HepG2 (cell line): ENCODE measurements around the gene TMEM232. TPM values are rescaled to one million over a fixed set of nuclear protein-coding genes. Genes with fewer than 3 reads are reported as not detected.

ENCODE experiments used
- ASH2L ChIP-seq: fragments of 300-600, 200-600 bp; sonication (generic); IDR thresholded peaks from 2 replicates; pipeline ENCODE4 v1.7.0; 2017; ENCODE audit warnings: low read depth, mild to moderate bottlenecking, moderate library complexity, mixed read lengths, low read length; ENCODE audit not compliant: insufficient read length
- CBFB ChIP-seq: sonication (generic); formaldehyde crosslinking; IDR thresholded peaks from 2 replicates; pipeline ENCODE4 v1.4.0; 2020; ENCODE audit warnings: missing genetic modification reagents
- HNRNPL ChIP-seq: fragments of 200-400 bp; formaldehyde crosslinking; IDR thresholded peaks from 2 replicates; pipeline ENCODE4 v1.6.1; 2017; ENCODE audit warnings: mild to moderate bottlenecking, low read depth, low read length
- KLF6 ChIP-seq: IDR thresholded peaks from 2 replicates; pipeline ENCODE4 v1.8.0; 2016; ENCODE audit warnings: missing biosample characterization, missing genetic modification reagents
- MAFK ChIP-seq, 2 experiments: IDR thresholded peaks in 1 of 2; conservative IDR thresholded peaks in 1 of 2; 2 replicates each; pipeline ENCODE4 v1.6.1; 2011; ENCODE audit warnings: improper control_type of control experiment in 2 of 2, low read length in 2 of 2
- MAZ ChIP-seq, 2 experiments: sonication (generic) in 1 of 2; formaldehyde crosslinking in 1 of 2; IDR thresholded peaks; 2 replicates each; pipeline versions ENCODE4 v1.5.0 to v1.6.1; 2012 to 2020; ENCODE audit warnings: low read depth in 2 of 2, mild to moderate bottlenecking in 2 of 2, borderline replicate concordance in 1 of 2, improper control_type of control experiment in 1 of 2, low read length in 1 of 2, missing genetic modification reagents in 1 of 2, moderate library complexity in 1 of 2
- NCOA1 ChIP-seq: sonication (generic); formaldehyde crosslinking; IDR thresholded peaks from 2 replicates; pipeline ENCODE4 v1.9.0; 2021; ENCODE audit warnings: missing genetic modification reagents
- SRF ChIP-seq: IDR thresholded peaks from 2 replicates; pipeline ENCODE4 v1.6.1; 2011; ENCODE audit warnings: mild to moderate bottlenecking, low read depth, low read length, moderate library complexity
- SRSF1 ChIP-seq: fragments of 200-400 bp; formaldehyde crosslinking; optimal IDR thresholded peaks from 2 replicates; pipeline ENCODE3; 2017; ENCODE audit warnings: mild to moderate bottlenecking, low read depth, low read length, moderate library complexity
- TBL1XR1 ChIP-seq: fragments of 150-350 bp; IDR thresholded peaks from 2 replicates; pipeline ENCODE4 v1.6.1; 2014; ENCODE audit warnings: borderline replicate concordance, low read length; ENCODE audit not compliant: partially characterized antibody
- XBP1 ChIP-seq: sonication (generic); formaldehyde crosslinking; IDR thresholded peaks from 2 replicates; pipeline ENCODE4 v1.5.0; 2020; ENCODE audit warnings: missing genetic modification reagents
- ZBTB38 ChIP-seq: sonication (generic); formaldehyde crosslinking; IDR thresholded peaks from 2 replicates; pipeline ENCODE4 v1.5.1; 2020; ENCODE audit warnings: mild to moderate bottlenecking, missing genetic modification reagents
- ZIK1 ChIP-seq: sonication (generic); formaldehyde crosslinking; IDR thresholded peaks from 2 replicates; pipeline ENCODE4 v1.5.0; 2020; ENCODE audit warnings: mild to moderate bottlenecking, low read depth, missing genetic modification reagents, borderline replicate concordance
- ZNF292 ChIP-seq: sonication (generic); formaldehyde crosslinking; IDR thresholded peaks from 2 replicates; pipeline ENCODE4 v1.8.1; 2022; ENCODE audit warnings: mild to moderate bottlenecking, low read depth, missing genetic modification reagents, borderline replicate concordance
- ZNF605 ChIP-seq: sonication (generic); formaldehyde crosslinking; IDR thresholded peaks from 2 replicates; pipeline ENCODE4 v1.8.0; 2022; ENCODE audit warnings: mild to moderate bottlenecking, missing genetic modification reagents
- ZSCAN9 ChIP-seq: IDR thresholded peaks from 2 replicates; pipeline ENCODE4 v1.6.1; 2016; ENCODE audit warnings: borderline replicate concordance
- polyA plus RNA-seq, 8 experiments: library from polyadenylated mRNA; depleted of rRNA in 3 of 8; stranded (reverse) in 7 of 8; unstranded in 1 of 8; fragments of >200 nt; fragmentation: Illumina TruSeq in 4 of 8; extraction: Trizol in 4 of 8; gene quantifications; 2 replicates each; pipeline versions ENCODE4 v1.2.1 to v1.2.3, GENCODE V29; 2011 to 2016; ENCODE audit warnings: low read depth in 4 of 8, missing spikeins in 1 of 8, mixed read lengths in 1 of 8; ENCODE audit not compliant: insufficient read depth in 1 of 8
- total RNA-seq, 5 experiments: library from RNA; depleted of rRNA; stranded (reverse); fragments of >200 nt; fragmentation: Illumina TruSeq; extraction: Trizol; gene quantifications; 2 replicates each; pipeline ENCODE4 v1.2.3, GENCODE V29; 2016; ENCODE audit warnings: low read depth in 1 of 5
- TF ChIP-seq, protein P1 (sequence below), 2 experiments: sonication (generic) in 1 of 2; formaldehyde crosslinking in 1 of 2; IDR thresholded peaks; 2 replicates each; pipeline versions ENCODE4 v1.6.1 to v1.9.0; 2014 to 2022; ENCODE audit warnings: antibody characterized with exemption in 1 of 2, borderline replicate concordance in 1 of 2, inconsistent platforms in 1 of 2, low read depth in 1 of 2, missing genetic modification reagents in 1 of 2
- TF ChIP-seq, protein P2 (sequence below): sonication (generic); formaldehyde crosslinking; IDR thresholded peaks from 2 replicates; pipeline ENCODE4 v1.8.0; 2022; ENCODE audit warnings: missing genetic modification reagents, mild to moderate bottlenecking, inconsistent platforms, borderline replicate concordance
- TF ChIP-seq, protein P3 (sequence below): sonication (generic); formaldehyde crosslinking; IDR thresholded peaks from 2 replicates; pipeline ENCODE4 v1.4.0; 2020; ENCODE audit warnings: missing genetic modification reagents

Gene TMEM232
- total and polyA plus RNA-seq, 2 of the 13 experiments (the other 11 are each of a cell fraction or from before 2014, with no cell fraction given) = 0.29 to 0.71 TPM

DNA sequence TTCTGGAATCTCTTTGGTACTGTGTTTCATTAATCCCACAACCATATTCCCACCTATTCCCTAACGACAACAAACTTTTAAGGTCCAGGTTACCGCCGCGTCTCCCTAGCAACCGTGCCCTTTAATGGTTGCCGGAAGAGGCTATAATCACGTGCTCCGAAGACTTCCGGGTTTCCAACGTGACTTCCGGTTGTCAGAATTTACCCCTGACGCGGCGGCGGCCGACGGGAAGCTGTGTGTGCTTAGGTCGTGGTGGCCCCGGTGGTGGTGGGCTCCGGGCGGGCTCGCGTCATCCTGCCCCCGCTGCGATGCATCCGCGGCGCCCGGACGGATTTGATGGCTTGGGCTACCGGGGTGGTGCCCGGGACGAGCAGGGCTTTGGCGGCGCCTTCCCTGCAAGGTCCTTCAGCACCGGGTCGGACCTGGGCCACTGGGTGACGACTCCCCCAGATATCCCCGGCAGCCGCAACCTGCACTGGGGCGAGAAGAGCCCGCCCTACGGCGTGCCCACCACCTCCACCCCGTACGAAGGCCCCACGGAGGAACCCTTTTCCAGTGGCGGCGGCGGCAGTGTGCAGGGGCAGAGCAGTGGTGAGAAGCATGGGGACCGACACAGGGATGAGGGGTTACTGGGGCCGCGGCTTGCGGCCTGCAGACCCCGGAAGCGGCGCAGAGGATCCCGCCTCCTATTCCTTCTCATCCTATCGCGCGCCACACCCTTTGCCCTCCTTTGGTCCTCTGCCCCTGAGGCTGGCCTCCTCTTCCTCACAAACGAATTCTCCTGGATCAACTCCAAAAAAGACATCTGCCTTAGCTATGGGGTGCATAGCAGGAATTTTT, 12.6 kb upstream of the TMEM232 start, which contains the start of gene SLC25A46 (continued):
- TF ChIP-seq, protein P1, sequence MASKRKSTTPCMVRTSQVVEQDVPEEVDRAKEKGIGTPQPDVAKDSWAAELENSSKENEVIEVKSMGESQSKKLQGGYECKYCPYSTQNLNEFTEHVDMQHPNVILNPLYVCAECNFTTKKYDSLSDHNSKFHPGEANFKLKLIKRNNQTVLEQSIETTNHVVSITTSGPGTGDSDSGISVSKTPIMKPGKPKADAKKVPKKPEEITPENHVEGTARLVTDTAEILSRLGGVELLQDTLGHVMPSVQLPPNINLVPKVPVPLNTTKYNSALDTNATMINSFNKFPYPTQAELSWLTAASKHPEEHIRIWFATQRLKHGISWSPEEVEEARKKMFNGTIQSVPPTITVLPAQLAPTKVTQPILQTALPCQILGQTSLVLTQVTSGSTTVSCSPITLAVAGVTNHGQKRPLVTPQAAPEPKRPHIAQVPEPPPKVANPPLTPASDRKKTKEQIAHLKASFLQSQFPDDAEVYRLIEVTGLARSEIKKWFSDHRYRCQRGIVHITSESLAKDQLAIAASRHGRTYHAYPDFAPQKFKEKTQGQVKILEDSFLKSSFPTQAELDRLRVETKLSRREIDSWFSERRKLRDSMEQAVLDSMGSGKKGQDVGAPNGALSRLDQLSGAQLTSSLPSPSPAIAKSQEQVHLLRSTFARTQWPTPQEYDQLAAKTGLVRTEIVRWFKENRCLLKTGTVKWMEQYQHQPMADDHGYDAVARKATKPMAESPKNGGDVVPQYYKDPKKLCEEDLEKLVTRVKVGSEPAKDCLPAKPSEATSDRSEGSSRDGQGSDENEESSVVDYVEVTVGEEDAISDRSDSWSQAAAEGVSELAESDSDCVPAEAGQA (IDR thresholded peaks at IDR 0.05; ENCODE audit: low read depth) = 0 out of 2 replicates have a peak, but pooled peaks have one; percentile 57
- TF ChIP-seq, protein P1 (CRISPR knock-in tag; IDR thresholded peaks at IDR 0.05; ENCODE audit: borderline replicate concordance) = no peak
- TF ChIP-seq KLF6 (no peak; the same call in 1 of the 2 replicates), ZIK1 (peak; percentile 53; the same call in 1 of the 2 replicates), MAFK (conservative IDR thresholded peaks at IDR 0.05 in 1 of 2, IDR thresholded peaks at IDR 0.05 in 1 of 2; ENCODE audit: low read length in 2 of 2) (no peak), CBFB (0 out of 2 replicates have a peak, but pooled peaks have one; percentile 22), SRF (peak; percentile 78; the same call in 1 of the 2 replicates), ASH2L (peak; percentile 96), XBP1 (CRISPR knock-in tag) (no peak), MAZ (IDR thresholded peaks at IDR 0.05; ENCODE audit: borderline replicate concordance, low read depth, low read length) (no peak), MAZ (CRISPR knock-in tag; IDR thresholded peaks at IDR 0.05; ENCODE audit: low read depth) (peak; percentile 68; the same call in 1 of the 2 replicates), TBL1XR1 (peak; percentile 36), SRSF1 (peak; percentile 80), HNRNPL (0 out of 2 replicates have a peak, but pooled peaks have one; percentile 28), ZNF292 (CRISPR knock-in tag) (peak; percentile 63), ZBTB38 (CRISPR knock-in tag) (peak; percentile 70; the same call in 1 of the 2 replicates), ZNF605 (CRISPR knock-in tag) (peak; percentile 95), NCOA1 (CRISPR knock-in tag) (0 out of 2 replicates have a peak, but pooled peaks have one; percentile 36), ZSCAN9 (CRISPR knock-in tag) (no peak)
- TF ChIP-seq, protein P2, sequence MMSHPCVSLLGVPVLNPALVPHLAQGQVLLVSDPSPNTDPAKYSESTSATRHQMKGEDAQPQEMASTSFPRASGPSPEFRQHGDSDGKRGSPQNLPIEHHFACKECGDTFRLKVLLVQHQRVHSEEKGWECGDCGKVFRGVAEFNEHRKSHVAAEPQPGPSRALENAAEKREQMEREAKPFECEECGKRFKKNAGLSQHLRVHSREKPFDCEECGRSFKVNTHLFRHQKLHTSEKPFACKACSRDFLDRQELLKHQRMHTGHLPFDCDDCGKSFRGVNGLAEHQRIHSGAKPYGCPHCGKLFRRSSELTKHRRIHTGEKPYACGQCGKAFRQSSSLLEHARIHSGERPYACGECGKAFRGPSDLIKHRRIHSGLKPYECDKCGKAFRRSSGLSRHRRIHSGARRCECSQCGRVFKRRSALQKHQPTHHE (CRISPR knock-in tag) = peak; percentile 88; the same call in 1 of the 2 replicates
- TF ChIP-seq, protein P3, sequence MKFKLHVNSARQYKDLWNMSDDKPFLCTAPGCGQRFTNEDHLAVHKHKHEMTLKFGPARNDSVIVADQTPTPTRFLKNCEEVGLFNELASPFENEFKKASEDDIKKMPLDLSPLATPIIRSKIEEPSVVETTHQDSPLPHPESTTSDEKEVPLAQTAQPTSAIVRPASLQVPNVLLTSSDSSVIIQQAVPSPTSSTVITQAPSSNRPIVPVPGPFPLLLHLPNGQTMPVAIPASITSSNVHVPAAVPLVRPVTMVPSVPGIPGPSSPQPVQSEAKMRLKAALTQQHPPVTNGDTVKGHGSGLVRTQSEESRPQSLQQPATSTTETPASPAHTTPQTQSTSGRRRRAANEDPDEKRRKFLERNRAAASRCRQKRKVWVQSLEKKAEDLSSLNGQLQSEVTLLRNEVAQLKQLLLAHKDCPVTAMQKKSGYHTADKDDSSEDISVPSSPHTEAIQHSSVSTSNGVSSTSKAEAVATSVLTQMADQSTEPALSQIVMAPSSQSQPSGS (CRISPR knock-in tag) = 0 out of 2 replicates have a peak, but pooled peaks have one; percentile 18
